Smooth muscle cell (in vitro differentiated cells): ENCODE data around the gene LHX3. TPM values are rescaled to one million over a fixed set of nuclear protein-coding genes. Genes with fewer than 3 reads are reported as not detected.

ENCODE experiments used
- DNase-seq: peaks from one replicate; lab custom pipeline; 2025; ENCODE audit not compliant: unreplicated experiment; lab: John Stamatoyannopoulos, UW
- H2AFZ ChIP-seq: fragments of 200-600 bp; sonication (generic); 2 replicates; pipeline ENCODE4 v1.6.0; 2016; ENCODE audit warnings: antibody characterized with exemption, low read depth, mild to moderate bottlenecking
- H3F3A ChIP-seq: fragments of 200-600 bp; sonication (generic); 2 replicates; pipeline ENCODE4 v1.6.0; 2017; ENCODE audit warnings: antibody characterized with exemption, low read depth
- H3K27ac ChIP-seq: fragments of 200-600 bp; sonication (generic); 2 replicates; pipeline ENCODE4 v1.5.1; 2016; ENCODE audit warnings: low read depth, mild to moderate bottlenecking
- H3K27me3 ChIP-seq: fragments of 200-600 bp; sonication (generic); 2 replicates; pipeline ENCODE4 v1.6.1; 2016; ENCODE audit warnings: low read depth, mild to moderate bottlenecking
- H3K36me3 ChIP-seq: fragments of 200-600 bp; sonication (generic); 2 replicates; pipeline ENCODE4 v1.5.1; 2016; ENCODE audit warnings: low read depth
- H3K4me1 ChIP-seq: fragments of 200-600 bp; sonication (generic); 2 replicates; pipeline ENCODE4 v1.5.1; 2016; ENCODE audit warnings: low read depth
- H3K4me2 ChIP-seq: fragments of 200-600 bp; sonication (generic); 2 replicates; pipeline ENCODE4 v1.6.0; 2016; ENCODE audit warnings: mild to moderate bottlenecking
- H3K4me3 ChIP-seq: fragments of 200-600 bp; sonication (generic); 2 replicates; pipeline ENCODE4 v1.5.1; 2016; ENCODE audit warnings: mild to moderate bottlenecking
- H3K79me2 ChIP-seq: fragments of 200-600 bp; sonication (generic); 2 replicates; pipeline ENCODE4 v1.6.0; 2016; ENCODE audit warnings: low read depth, mild to moderate bottlenecking
- H3K9ac ChIP-seq: fragments of 200-600 bp; sonication (generic); 2 replicates; pipeline ENCODE4 v1.6.0; 2016; ENCODE audit warnings: low read depth
- H3K9me3 ChIP-seq: fragments of 200-600 bp; sonication (generic); replicated peaks from 2 replicates; pipeline ENCODE4 v1.5.1; 2016; ENCODE audit warnings: low read depth
- H4K20me1 ChIP-seq: fragments of 200-600 bp; sonication (generic); 2 replicates; pipeline ENCODE4 v1.6.0; 2016; ENCODE audit warnings: low read depth
- WGBS: methylation state at CpG from one replicate; pipeline ENCODE4 v1.1.7; 2016; ENCODE audit warnings: low lambda C conversion rate; 5-methylcytosine and 5-hydroxymethylcytosine counted together
- polyA plus RNA-seq: library from polyadenylated mRNA; unstranded; fragments of >200 nt; fragmentation: Nextera tagmentation; extraction: Ambion mirVana; gene quantifications from 2 replicates; pipeline ENCODE4 v1.2.1, GENCODE V29; 2016
- total RNA-seq: library from RNA; depleted of rRNA; stranded (reverse); fragments of >200 nt; gene quantifications from 2 replicates; pipeline ENCODE4 v1.2.3, GENCODE V29; 2014
- TF ChIP-seq, protein P1 (sequence below): fragments of 200-600 bp; sonication (generic); IDR thresholded peaks from 2 replicates; pipeline ENCODE4 v1.5.1; 2017; ENCODE audit warnings: borderline replicate concordance, mild to moderate bottlenecking, antibody characterized with exemption; ENCODE audit not compliant: insufficient read depth, poor library complexity, severe bottlenecking

LHX3 gene
- total and polyA plus RNA-seq, 2 experiments from 2014 or later, result not detected

DNA sequence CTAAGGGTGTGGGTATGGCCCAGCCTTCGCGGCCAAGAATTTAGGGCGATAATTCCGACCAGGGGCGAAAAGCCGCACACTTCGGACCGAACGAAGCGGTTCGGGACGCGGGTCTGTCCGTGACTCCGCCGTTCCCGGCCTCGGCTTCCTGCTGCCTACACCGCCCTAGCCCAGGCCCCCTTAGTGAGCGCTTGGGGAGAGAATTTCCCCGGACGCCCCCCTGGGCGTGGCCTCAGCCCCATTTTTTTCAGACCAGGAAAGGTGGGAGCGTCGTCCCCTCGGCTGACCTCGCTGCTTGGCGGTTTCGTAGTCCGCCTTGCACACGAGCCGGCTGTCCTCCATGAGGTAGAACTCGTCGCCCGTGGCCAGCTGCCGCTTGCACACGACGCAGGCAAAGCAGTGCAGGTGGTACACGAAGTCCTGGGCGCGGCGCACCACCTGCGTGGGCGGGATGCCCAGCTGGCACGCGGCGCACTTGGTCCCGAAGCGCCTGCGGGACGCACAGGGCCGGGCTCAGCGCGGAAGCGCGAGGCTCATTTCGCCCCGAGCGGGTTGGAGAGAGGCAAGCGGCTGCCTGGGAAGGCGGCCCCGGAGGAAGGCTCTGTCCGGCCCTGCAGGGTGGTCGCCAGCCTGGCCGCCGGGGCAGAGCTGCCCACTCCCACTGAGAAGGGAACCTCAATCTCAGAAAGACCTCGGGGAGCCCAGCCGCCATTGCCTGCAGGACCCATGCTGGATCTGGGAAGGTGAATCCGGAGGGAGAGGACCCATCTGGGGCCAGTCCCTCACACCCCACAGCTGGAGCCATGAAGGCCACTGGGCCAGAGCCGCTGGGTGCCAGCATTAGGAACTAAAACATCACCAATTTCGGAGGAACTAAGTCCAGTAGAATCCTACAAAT, 5.3 kb downstream of the LHX3 start:
- Histone ChIP-seq H3K4me2 (no peak overlapping the region), H3K9ac (no peak overlapping the region), H3K4me1 (no peaks in the 10 kb centered on the region), H3F3A (no peaks in the 10 kb centered on the region), H3K36me3 (no peaks in the 10 kb centered on the region), H4K20me1 (peaks cover 2% of the 10 kb centered on the region), H3K4me3 (no peak overlapping the region), H2AFZ (no peak overlapping the region), H3K27ac (no peak overlapping the region), H3K79me2 (no peaks in the 10 kb centered on the region), H3K9me3 (no peaks in the 10 kb centered on the region), H3K27me3 (peaks cover 99% of the 10 kb centered on the region)
- 31% methylated on average over 71 of the region's 71 CpGs for WGBS
- TF ChIP-seq, protein P1, sequence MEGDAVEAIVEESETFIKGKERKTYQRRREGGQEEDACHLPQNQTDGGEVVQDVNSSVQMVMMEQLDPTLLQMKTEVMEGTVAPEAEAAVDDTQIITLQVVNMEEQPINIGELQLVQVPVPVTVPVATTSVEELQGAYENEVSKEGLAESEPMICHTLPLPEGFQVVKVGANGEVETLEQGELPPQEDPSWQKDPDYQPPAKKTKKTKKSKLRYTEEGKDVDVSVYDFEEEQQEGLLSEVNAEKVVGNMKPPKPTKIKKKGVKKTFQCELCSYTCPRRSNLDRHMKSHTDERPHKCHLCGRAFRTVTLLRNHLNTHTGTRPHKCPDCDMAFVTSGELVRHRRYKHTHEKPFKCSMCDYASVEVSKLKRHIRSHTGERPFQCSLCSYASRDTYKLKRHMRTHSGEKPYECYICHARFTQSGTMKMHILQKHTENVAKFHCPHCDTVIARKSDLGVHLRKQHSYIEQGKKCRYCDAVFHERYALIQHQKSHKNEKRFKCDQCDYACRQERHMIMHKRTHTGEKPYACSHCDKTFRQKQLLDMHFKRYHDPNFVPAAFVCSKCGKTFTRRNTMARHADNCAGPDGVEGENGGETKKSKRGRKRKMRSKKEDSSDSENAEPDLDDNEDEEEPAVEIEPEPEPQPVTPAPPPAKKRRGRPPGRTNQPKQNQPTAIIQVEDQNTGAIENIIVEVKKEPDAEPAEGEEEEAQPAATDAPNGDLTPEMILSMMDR, result no peak
- DNase-seq, result no peak

- Histone ChIP-seq H3K27me3 (peaks cover 99% of the 10 kb centered on the region), H3K4me3 (no peak overlapping the region), H3K4me2 (no peak overlapping the region), H3K9me3 (no peaks in the 10 kb centered on the region), H4K20me1 (no peaks in the 10 kb centered on the region), H3K4me1 (no peaks in the 10 kb centered on the region), H3K36me3 (no peaks in the 10 kb centered on the region), H2AFZ (no peak overlapping the region), H3F3A (no peaks in the 10 kb centered on the region), H3K9ac (no peak overlapping the region), H3K79me2 (no peaks in the 10 kb centered on the region), H3K27ac (no peak overlapping the region)
- TF ChIP-seq, protein P1, result no peak
- DNase-seq, result no peak
- WGBS, result 1% methylated on average over 40 of the region's 62 CpGs
Observed at GRCh38 chr9:136198605-136199083, 6.3 kb downstream of the LHX3 start.

GRCh38 chr9:136197930-136198604, 6.9 kb downstream of the LHX3 start:
- H3K4me2 ChIP-seq, result no peak overlapping the region

More at GRCh38 chr9:136197930-136198604, 6.9 kb downstream of the LHX3 start:
- Histone ChIP-seq H3K27ac (no peak overlapping the region), H3K36me3 (no peaks in the 10 kb centered on the region), H3F3A (no peaks in the 10 kb centered on the region), H3K9ac (no peak overlapping the region), H3K4me3 (no peak overlapping the region), H2AFZ (no peak overlapping the region), H3K79me2 (no peaks in the 10 kb centered on the region), H3K27me3 (peaks cover 99% of the 10 kb centered on the region), H4K20me1 (no peaks in the 10 kb centered on the region), H3K9me3 (no peaks in the 10 kb centered on the region), H3K4me1 (no peaks in the 10 kb centered on the region)
- TF ChIP-seq, protein P1, result no peak
- 36% methylated on average over 18 of the region's 18 CpGs for WGBS
- no peak for DNase-seq
